ENCODE measurements around the gene FRMD4A. TPM values are rescaled to one million over a fixed set of nuclear protein-coding genes. Genes with fewer than 3 reads are reported as not detected.

Gene FRMD4A
- total and polyA plus RNA-seq, 2 of the 4 experiments (the other 2 are of a cell fraction) = 30.3 to 68.8 TPM

- Histone ChIP-seq H3K27ac (ENCODE audit: insufficient read depth, low read length) (peak overlapping the region; percentile 46), H3K9ac (ENCODE audit: low read depth, low read length) (no peak overlapping the region), H3K9me1 (ENCODE audit: insufficient read depth, low read length) (peaks cover 17% of the 10 kb centered on the region), H3K27me3 (ENCODE audit: control insufficient read depth, insufficient read depth, low read length) (no peaks in the 10 kb centered on the region), H3K4me2 (ENCODE audit: low read depth, low read length) (peak overlapping the region; percentile 88), H2BK120ac (ENCODE audit: low read depth, low read length) (peak overlapping the region; percentile 76), H2BK15ac (ENCODE audit: low read depth, low read length) (peak overlapping the region; percentile 51; the same call in 1 of the 3 replicates), H3K56ac (ENCODE audit: extremely low read depth, insufficient read depth, low read length) (no peak overlapping the region), H4K5ac (ENCODE audit: low read depth, low read length) (peak overlapping the region; percentile 16; the same call in 1 of the 2 replicates), H2AFZ (replicated peaks; ENCODE audit: low read length, poor library complexity) (no peak overlapping the region), H3K4ac (ENCODE audit: low read depth, low read length) (peak overlapping the region; percentile 73; the same call in 1 of the 2 replicates), H2AK5ac (ENCODE audit: low read depth, low read length) (peak overlapping the region; percentile 47; the same call in 1 of the 2 replicates), H2BK5ac (ENCODE audit: low read depth, low read length, poor library complexity, severe bottlenecking) (peak overlapping the region; percentile 71), H3K9me3 (ENCODE audit: control insufficient read depth, insufficient read depth, low read length) (no peaks in the 10 kb centered on the region), H3K18ac (ENCODE audit: low read depth, low read length) (peak overlapping the region; percentile 55; the same call in 1 of the 2 replicates), H3K23ac (ENCODE audit: low read depth, low read length) (peak overlapping the region; percentile 43; the same call in 1 of the 2 replicates), H2AK9ac (replicated peaks; ENCODE audit: low read depth, low read length, poor library complexity) (no peak overlapping the region), H3K79me1 (ENCODE audit: low read depth in 1 of 2, low read length in 2 of 2) (peaks cover 0 to 20% of the 10 kb centered on the region in 2 experiments; a peak in 2 of 4 replicates), H3K36me3 (ENCODE audit: control insufficient read depth, insufficient read depth, low read length) (no peaks in the 10 kb centered on the region), H2BK20ac (ENCODE audit: low read depth, low read length) (peak overlapping the region; percentile 11; the same call in 1 of the 2 replicates), H3K14ac (replicated peaks; ENCODE audit: low read depth, low read length) (0 out of 2 replicates have a peak overlapping the region, but pooled peaks have one; percentile 47), H3K4me3 (ENCODE audit: insufficient read depth, low read depth, low read length) (no peak overlapping the region), H4K8ac (ENCODE audit: low read depth in 2 of 2, low read length in 2 of 2) (peak overlapping the region; percentile 17 to 33; a peak in 1 of 4 replicates), H4K20me1 (ENCODE audit: insufficient read depth, low read length) (no peaks in the 10 kb centered on the region), H4K91ac (ENCODE audit: insufficient read depth, low read depth, low read length) (peak overlapping the region; percentile 56; the same call in 1 of the 2 replicates), H3K4me1 (ENCODE audit: control insufficient read depth, insufficient read depth, low read length) (peaks cover 33% of the 10 kb centered on the region)
- intact Hi-C loops (cut with micrococcal nuclease) = loop anchor here (5.0 kb wide), 1 partner anchor 35 kb away; no protein-coding TSS in a partner anchor
- in situ Hi-C loops (cut with MboI; ENCODE audit: low sequenced_read_pairs) = no loop called here
- WGBS, 2 experiments (ENCODE audit: extremely low coverage in 2 of 2, insufficient read length in 1 of 2) = no CpG with 5 or more reads among the region's 8 CpGs
- dilution Hi-C loops (cut with HindIII; ENCODE audit: low sequenced_read_pairs, unreplicated experiment) = no loop called here
- BruUV-seq (replicated peaks) = no TSS peak
- TF ChIP-seq RFX5 (IDR thresholded peaks at IDR 0.05; ENCODE audit: low read depth, low read length) (no peak), MAZ (IDR thresholded peaks at IDR 0.05; ENCODE audit: borderline replicate concordance, low read depth, low read length) (no peak), NFE2L2 (IDR thresholded peaks at IDR 0.05; ENCODE audit: low read depth, low read length) (no peak), CTCF (conservative IDR thresholded peaks at IDR 0.05; ENCODE audit: low read depth, low read length) (no peak), BHLHE40 (IDR thresholded peaks at IDR 0.05; ENCODE audit: low read depth, low read length) (no peak), MAFK (IDR thresholded peaks at IDR 0.05; ENCODE audit: low read depth, low read length) (no peak), RAD21 (IDR thresholded peaks at IDR 0.05; ENCODE audit: low read length) (no peak), USF2 (IDR thresholded peaks at IDR 0.05; ENCODE audit: low read depth, low read length) (no peak), POLR2A (IDR thresholded peaks at IDR 0.05; ENCODE audit: low read depth, low read length) (no peak), CHD1 (IDR thresholded peaks at IDR 0.05; ENCODE audit: low read depth, low read length) (no peak), FOS (IDR thresholded peaks at IDR 0.05; ENCODE audit: low read depth, low read length) (no peak), SMC3 (IDR thresholded peaks at IDR 0.05; ENCODE audit: low read depth, low read length) (no peak), ELK1 (IDR thresholded peaks at IDR 0.05; ENCODE audit: borderline replicate concordance, low read depth, low read length) (no peak), MXI1 (IDR thresholded peaks at IDR 0.05; ENCODE audit: borderline replicate concordance, low read depth, low read length) (no peak), RCOR1 (IDR thresholded peaks at IDR 0.05; ENCODE audit: insufficient replicate concordance, low read length) (no peak), CEBPB (IDR thresholded peaks at IDR 0.05; ENCODE audit: low read depth, low read length) (no peak)
- DNase-seq (no peak), ATAC-seq (ENCODE audit: low read depth) (no peak)
- CTCF ChIA-PET = interaction anchor here (0.5 kb wide), 1 partner anchor 24 kb away, joined by 3 read pairs; no protein-coding TSS in a partner anchor
- POLR2A ChIA-PET (ENCODE audit: unreplicated experiment) = interaction anchor here (0.5 to 0.6 kb wide), 2 partner anchors 10 to 114 kb away, joined by 4 to 5 read pairs; no protein-coding TSS in a partner anchor
Observed at GRCh38 chr10:13717571-13717935, 613.2 kb downstream of the FRMD4A start.

Data from IMR-90 (cell line).